ENCODE results near the gene HNRNPC. TPM values are rescaled to one million over a fixed set of nuclear protein-coding genes. Genes with fewer than 3 reads are reported as not detected.

HNRNPC gene
- total and polyA plus RNA-seq, 2 of the 8 experiments (the other 6 are each of a cell fraction or from before 2014, with no cell fraction given), result 781 to 1,207 TPM

GRCh38 chr14:21210023-21210422 lies 59.2 kb downstream of the HNRNPC start:
- Histone ChIP-seq H2BK5ac (ENCODE audit: low read depth, low read length) (no peak overlapping the region), H2BK12ac (ENCODE audit: low read depth, low read length) (no peak overlapping the region), H3K79me2 (ENCODE audit: control insufficient read depth in 1 of 2, insufficient read depth in 2 of 2, low read length in 2 of 2) (peaks cover 0 to 21% of the 10 kb centered on the region in 2 experiments; a peak in 2 of 4 replicates), H3K4me1 (replicated peaks in 1 of 4; ENCODE audit: control insufficient read depth in 3 of 4, insufficient read depth in 4 of 4, low read length in 3 of 4) (peaks cover 0 to 5% (median 0%) of the 10 kb centered on the region in 4 experiments; a peak in 4 of 7 replicates), H3K23me2 (ENCODE audit: low read depth, low read length) (no peaks in the 10 kb centered on the region), H3K4ac (replicated peaks; ENCODE audit: insufficient read length, low read depth, low read length) (no peak overlapping the region), H3K18ac (ENCODE audit: extremely low read depth, low read length) (no peak overlapping the region), H3K14ac (ENCODE audit: insufficient read length) (no peak overlapping the region), H4K5ac (ENCODE audit: insufficient read length, low read depth, low read length) (no peak overlapping the region), H3K56ac (replicated peaks; ENCODE audit: insufficient read length, low read depth, low read length) (no peak overlapping the region), H4K8ac (ENCODE audit: extremely low read depth, insufficient read depth, low read length) (no peak overlapping the region), H3K4me3 (ENCODE audit: extremely low read depth in 1 of 4, insufficient read depth in 2 of 4, low read depth in 3 of 4, low read length in 4 of 4) (no peak overlapping the region), H3K23ac (ENCODE audit: insufficient read length) (no peak overlapping the region), H3K4me2 (ENCODE audit: insufficient read depth in 1 of 2, low read depth in 2 of 2, low read length in 2 of 2) (no peak overlapping the region), H2BK120ac (replicated peaks; ENCODE audit: low read depth, low read length) (no peak overlapping the region), H3K27me3 (replicated peaks in 1 of 4; ENCODE audit: control insufficient read depth in 3 of 4, extremely low read depth in 1 of 4, insufficient read depth in 3 of 4, low read length in 3 of 4) (no peaks in the 10 kb centered on the region), H3K9ac (replicated peaks in 1 of 4; ENCODE audit: extremely low read depth in 1 of 4, low read depth in 3 of 4, low read length in 3 of 4) (peak overlapping the region in 1 of 4 experiments; percentile 34; a peak in 1 of 7 replicates), H2BK15ac (ENCODE audit: low read length) (no peak overlapping the region), H2AK5ac (ENCODE audit: low read depth, low read length) (no peak overlapping the region), H2BK20ac (ENCODE audit: low read length) (no peak overlapping the region), H4K20me1 (replicated peaks in 1 of 2; ENCODE audit: control insufficient read depth in 1 of 2, insufficient read depth in 2 of 2, low read length in 2 of 2) (peaks cover 9 to 11% of the 10 kb centered on the region in 2 experiments), H3K9me3 (ENCODE audit: insufficient read depth in 2 of 2, low read depth in 1 of 2, low read length in 1 of 2) (no peaks in the 10 kb centered on the region), H2AFZ (ENCODE audit: low read length) (no peak overlapping the region), H3K27ac (ENCODE audit: low read depth, low read length) (no peak overlapping the region), H3K36me3 (ENCODE audit: control insufficient read depth in 2 of 4, insufficient read depth in 4 of 4, low read length in 3 of 4) (peaks cover 26 to 87% (median 65%) of the 10 kb centered on the region in 4 experiments), H4K91ac (replicated peaks; ENCODE audit: insufficient read length, low read length) (no peak overlapping the region), H3K79me1 (ENCODE audit: low read depth, low read length) (no peaks in the 10 kb centered on the region; the same call in 1 of the 2 replicates)
- TF ChIP-seq PHF8 (conservative IDR thresholded peaks at IDR 0.05; ENCODE audit: low read depth, low read length), result no peak
- 90% methylated on average over 1 of the region's 1 CpG; no CpG with 5 or more reads in 1 of the 2 experiments for WGBS, 2 experiments (ENCODE audit: extremely low coverage in 1 of 2, insufficient coverage in 1 of 2, insufficient read length in 1 of 2, insufficient replicate concordance in 2 of 2, low coverage in 1 of 2, low lambda C conversion rate in 2 of 2, missing lambda C conversion rate in 1 of 2)
- no peak for FAIRE-seq
- ChIA-PET CTCF (ENCODE audit: partially characterized antibody) (no interaction called here), POLR2A (ENCODE audit: partially characterized antibody) (interaction anchor here (1.1 to 2.0 kb wide), 7 partner anchors 8 to 55 kb away, joined by 3 to 7 read pairs (median 4); no protein-coding TSS in a partner anchor)
- no peak for DNase-seq (ENCODE audit: low read depth in 1 of 2, low spot score in 2 of 2)

All from H1 (cell line).